H1 (cell line): ENCODE results near the gene SPATA16.

Source experiments
- EGR1 ChIP-seq: IDR thresholded peaks from 2 replicates; pipeline ENCODE4 v1.6.1; 2011; ENCODE audit warnings: low read depth, low read length, borderline replicate concordance
- HDAC2 ChIP-seq, 2 experiments: fragments of 300-600 bp in 1 of 2; sonication (generic) in 1 of 2; IDR thresholded peaks; 2 replicates each; pipeline ENCODE4 v1.6.1; 2011 to 2012; ENCODE audit warnings: low read depth in 2 of 2, low read length in 2 of 2, mild to moderate bottlenecking in 2 of 2, moderate library complexity in 2 of 2, borderline replicate concordance in 1 of 2, inconsistent platforms in 1 of 2
- RBBP5 ChIP-seq: IDR thresholded peaks from 2 replicates; pipeline ENCODE4 v1.7.1; 2012; ENCODE audit warnings: low read depth, mild to moderate bottlenecking, inconsistent platforms, low read length, moderate library complexity, borderline replicate concordance
- SIN3A ChIP-seq, 2 experiments: IDR thresholded peaks in 1 of 2; conservative IDR thresholded peaks in 1 of 2; 2 replicates each; pipeline ENCODE4 v1.6.1; 2011 to 2012; ENCODE audit warnings: low read length in 2 of 2, improper control_type of control experiment in 1 of 2, low read depth in 1 of 2, mild to moderate bottlenecking in 1 of 2
- ZNF274 ChIP-seq: IDR thresholded peaks from 2 replicates; pipeline ENCODE4 v1.7.0; 2012; ENCODE audit warnings: low read length, borderline replicate concordance; ENCODE audit errors: extremely low read depth

- no peak for TF ChIP-seq RBBP5
- TF ChIP-seq SIN3A (conservative IDR thresholded peaks at IDR 0.05 in 1 of 2, IDR thresholded peaks at IDR 0.05 in 1 of 2; ENCODE audit: low read depth in 1 of 2, low read length in 2 of 2) = no peak
- no peak for TF ChIP-seq ZNF274
- TF ChIP-seq EGR1 = no peak
- TF ChIP-seq HDAC2 (IDR thresholded peaks at IDR 0.05; ENCODE audit: borderline replicate concordance in 1 of 2, low read depth in 2 of 2, low read length in 2 of 2) = no peak
These were observed 229.9 kb downstream of the SPATA16 start for GRCh38 chr3:172911142-172911541.
